HUDEP-2 (cell line): ENCODE data around the gene FBXL13.
"Not testable (repeated sequence)": the region's sequence is repeated elsewhere in the genome, so short reads cannot be mapped to it uniquely, and the experiment has no call there.

Experiments used
- DNase-seq, 76 experiments: peaks; one replicate each; lab custom pipeline; 2025; ENCODE audit not compliant: unreplicated experiment in 76 of 76; lab: John Stamatoyannopoulos, UW

The FBXL13 gene

DNA sequence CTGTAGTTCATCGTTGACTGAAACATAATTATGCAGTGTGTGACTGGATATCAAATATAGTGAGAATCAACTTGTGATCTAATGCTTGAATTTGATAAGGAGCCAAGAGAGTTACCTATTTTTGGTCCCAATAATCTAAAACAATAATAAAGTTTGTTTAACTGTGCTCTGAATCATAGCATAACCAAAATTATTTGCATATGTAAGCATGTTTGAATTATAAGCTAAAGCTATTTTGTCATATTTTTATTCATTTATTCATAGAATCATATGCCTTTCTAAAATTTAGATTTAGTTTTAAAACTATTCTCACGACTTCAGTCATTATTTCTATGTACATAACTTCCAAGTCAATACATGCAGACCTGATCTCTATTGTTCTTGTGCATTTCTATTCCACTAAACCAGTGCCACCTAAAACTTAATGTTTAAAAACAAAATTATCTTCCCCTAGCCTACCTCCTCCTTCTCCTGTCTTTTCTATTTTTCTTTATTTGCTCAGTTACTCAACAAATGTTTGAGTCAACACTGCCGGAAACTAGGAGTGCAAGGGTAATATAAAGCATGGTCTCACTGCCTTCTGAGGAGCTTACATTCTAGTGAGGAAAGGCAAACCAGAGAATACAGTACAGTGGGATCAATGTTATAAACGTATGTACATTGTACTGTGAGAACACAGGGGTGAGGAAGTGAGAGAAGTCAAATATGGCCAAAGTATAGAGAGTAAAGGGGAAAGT is 284.1 kb downstream of the FBXL13 start:
- DNase-seq: not testable (repeated sequence)

DNA sequence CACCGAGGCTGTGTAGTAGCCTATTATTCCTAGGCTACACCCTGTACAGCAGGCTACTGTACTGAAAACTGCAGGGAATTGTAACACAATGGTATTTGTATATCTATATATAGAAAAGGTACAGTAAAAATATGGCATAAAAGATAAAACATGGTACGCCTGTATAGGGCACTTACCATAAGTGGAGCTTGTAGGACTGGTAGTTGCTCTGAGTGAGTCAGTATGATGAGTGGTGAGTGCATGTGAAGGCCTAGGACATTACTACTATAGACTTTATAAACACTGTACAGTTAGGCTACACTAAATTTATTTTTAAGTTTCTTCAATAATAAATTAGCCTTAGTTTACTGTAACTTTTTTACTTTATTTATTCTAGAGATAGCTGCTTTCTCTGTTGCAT is 285.8 kb downstream of the FBXL13 start:
- DNase-seq: not testable (repeated sequence)

- DNase-seq: not testable (repeated sequence)
These were observed 293.7 kb downstream of the FBXL13 start for GRCh38 chr7:102780926-102781325.

DNA sequence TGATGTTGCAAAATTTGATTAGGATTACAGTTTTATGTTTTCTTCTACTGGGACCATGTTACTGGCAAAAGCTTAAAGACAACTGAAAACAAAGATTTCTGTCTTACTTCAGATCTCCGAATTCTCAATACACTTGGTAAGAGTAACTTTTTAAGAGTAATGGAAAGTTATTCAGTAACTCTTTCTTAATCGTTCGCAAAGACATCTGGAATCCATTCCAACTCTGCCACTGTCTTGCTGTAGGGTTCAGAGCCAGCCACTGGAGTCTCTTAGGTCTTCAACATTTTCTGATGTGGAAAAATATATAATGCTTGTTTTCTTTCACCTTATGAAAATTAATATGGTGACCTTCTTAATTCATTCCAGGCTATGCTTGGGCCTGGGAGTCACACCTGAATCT is 295.9 kb downstream of the FBXL13 start:
- not testable (repeated sequence) for DNase-seq

GRCh38 chr7:102776217-102776616 is 298.4 kb downstream of the FBXL13 start:
- DNase-seq: not testable (repeated sequence)

GRCh38 chr7:102770467-102770866 is 304.1 kb downstream of the FBXL13 start:
- not testable (repeated sequence) for DNase-seq

DNA sequence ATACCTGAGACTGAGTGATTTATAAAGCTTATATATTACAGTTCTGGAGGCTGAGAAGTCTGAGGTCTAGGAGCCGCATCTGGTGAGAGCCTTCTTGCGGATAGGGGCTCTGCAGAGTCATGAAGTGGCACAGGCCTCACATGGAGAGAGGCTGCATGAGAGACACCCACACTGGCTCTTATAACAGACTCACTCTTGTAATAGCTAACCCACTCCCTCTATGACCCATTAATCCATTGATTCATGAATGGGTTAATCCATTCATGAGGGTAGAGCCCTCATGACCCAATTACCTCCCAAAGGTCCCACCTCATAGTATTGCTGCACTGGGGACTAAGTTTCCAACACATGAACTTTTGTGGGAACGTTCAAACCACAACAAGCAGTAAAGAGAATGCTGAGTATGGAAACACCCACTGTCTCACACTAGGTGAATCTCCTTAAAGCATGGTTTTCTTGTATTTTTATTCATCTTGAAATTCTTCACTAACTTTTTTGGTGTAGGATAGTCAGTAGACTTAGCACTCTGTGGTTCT is 304.9 kb downstream of the FBXL13 start:
- not testable (repeated sequence) for DNase-seq

DNA sequence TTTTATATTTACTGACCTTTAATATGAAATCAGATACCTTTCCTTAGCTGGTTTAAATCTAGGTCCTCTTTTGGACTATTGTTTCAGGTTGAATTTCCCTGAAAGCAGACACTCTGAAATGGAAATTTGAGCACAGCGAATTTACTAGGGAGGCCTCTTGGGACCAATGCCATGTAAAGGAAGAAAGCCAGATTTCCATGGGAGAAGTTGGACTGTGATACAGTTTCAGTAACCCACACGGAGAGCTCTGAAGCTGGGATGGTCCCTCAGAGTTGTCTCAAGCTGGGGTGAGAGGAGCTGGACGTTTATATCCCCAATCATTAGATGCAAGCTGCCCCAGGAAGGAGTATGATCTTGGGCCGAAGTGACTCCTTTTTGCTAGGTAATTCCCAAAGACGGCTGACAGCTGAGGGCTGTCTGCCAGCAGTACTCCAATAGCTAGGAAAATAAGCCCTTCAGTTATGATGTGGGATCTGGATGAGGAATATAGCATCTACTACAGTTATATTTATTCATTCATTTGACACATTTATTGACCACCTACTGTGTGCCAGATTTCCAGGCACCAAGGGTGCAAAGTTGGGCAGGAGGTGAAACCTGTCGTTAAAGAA is 311.2 kb downstream of the FBXL13 start:
- not testable (repeated sequence) for DNase-seq
